GM19395 (cell line): Measurements from ENCODE around the gene PHF1.

Experiments
- ATAC-seq: cut with Tn5 transposase; IDR thresholded peaks from one replicate; pipeline ENCODE4 v1.9.1; 2021; ENCODE audit warnings: mild to moderate bottlenecking, moderate library complexity; ENCODE audit not compliant: unreplicated experiment

PHF1 gene

DNA sequence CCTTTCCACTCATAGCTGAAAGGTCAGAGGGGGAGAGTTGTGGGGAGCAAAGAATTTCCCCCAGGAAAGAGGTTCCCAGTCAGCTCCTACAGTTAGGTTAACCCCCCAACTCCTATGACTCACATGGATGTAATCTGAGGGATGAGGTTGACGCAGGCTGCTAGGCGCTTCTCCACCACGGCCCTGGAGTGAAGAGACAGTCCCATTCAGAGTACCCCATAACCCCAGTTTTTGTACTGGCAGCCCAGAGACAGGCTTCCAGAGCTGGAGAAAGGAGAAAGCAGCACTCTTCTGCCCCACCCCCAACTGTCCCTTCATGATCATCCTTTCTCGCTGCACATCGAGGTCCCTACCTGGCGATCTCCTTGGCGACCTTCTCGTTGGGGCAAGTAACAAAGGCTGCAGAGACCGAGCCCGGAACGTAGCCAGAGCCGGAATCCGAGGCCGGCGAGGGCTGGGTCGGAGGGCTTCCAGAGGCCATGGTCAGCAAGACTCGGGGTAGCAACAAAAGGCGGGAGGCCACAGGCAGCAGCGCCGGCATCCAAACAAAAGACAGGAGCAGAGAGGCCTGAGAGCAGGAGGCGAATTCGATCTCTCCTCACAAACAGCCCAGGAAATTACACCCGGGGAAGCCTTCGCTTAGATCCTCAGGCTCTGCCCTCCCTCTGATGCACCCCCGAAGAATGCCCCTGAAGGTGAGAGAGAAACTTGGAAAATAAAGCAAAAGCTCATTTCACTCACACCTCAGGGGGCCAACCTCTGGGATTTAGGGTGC lies 6.5 kb downstream of the PHF1 start:
- ATAC-seq: no peak

DNA sequence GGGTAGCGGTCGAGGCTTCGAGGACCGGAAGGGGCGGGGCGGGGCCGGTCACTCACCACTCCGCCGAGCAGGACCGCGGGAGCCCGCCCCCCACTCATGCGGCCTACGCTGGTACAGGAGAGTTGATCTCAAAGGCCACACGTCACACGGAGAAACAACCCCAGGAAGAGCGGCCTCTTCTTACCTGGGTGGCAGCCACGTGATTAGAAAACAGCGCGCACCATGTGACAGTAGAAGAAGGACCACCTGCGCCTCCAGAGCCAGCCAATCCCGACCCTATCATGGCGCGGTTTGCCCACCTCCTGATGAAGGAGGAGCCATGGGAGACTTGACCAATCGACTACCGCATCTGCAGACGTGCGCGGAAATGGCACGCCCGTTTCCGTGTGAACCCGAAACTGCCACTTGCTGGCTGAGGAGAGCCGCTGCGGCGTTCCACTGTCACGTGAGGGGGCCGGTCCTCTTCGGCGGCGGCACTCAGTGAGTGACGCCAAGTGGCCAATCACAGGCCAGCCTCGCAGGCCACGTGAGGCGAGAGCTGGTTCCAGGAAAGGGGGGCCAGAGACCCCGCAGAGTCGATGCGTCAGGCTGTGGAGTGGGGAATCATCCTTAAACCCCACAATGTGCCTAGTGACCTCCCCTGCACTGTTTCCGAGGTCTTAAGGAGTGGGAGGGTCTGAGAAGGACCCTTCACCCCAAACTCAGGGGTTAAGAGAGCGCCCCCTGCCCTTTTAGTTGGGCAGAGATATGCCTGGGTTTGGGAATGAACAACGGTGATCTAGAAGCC lies 7.3 kb downstream of the PHF1 start, which contains the start of gene CUTA:
CUTA (minus strand) TSS at position 205 of the 787 bp plus-strand sequence; CDS start at position 98, 107 bp downstream.
- ATAC-seq: peak; percentile 85

DNA sequence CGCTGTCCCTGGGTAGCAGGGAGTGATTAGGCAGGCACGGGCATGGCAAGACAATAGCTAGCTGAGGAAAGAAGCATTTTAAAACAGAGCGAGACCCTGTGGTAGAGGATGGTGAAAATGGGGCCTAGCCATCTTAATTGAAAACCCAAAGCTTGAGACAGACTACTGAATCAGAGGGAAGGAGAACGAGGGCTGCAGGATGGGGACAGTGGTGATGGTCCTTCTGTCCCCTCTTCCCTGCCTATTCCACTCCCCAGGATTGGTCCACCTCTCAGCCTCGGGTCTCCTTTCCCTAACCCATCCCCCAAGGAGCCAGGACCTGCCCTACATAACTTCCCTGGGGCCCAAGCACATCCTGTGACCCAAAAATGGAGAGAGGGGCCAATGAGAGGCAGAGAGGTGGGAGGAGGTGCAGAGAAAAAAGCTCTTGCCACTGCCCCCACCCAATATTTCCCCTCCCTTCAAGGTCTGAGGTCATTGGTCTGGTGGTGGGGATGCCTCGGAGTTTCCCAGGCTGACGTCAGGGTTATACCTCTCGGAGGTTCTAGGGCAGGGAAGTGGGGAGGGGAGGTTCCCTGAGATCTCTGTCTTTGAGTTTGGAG lies 8.0 kb downstream of the PHF1 start:
- ATAC-seq: no peak

DNA sequence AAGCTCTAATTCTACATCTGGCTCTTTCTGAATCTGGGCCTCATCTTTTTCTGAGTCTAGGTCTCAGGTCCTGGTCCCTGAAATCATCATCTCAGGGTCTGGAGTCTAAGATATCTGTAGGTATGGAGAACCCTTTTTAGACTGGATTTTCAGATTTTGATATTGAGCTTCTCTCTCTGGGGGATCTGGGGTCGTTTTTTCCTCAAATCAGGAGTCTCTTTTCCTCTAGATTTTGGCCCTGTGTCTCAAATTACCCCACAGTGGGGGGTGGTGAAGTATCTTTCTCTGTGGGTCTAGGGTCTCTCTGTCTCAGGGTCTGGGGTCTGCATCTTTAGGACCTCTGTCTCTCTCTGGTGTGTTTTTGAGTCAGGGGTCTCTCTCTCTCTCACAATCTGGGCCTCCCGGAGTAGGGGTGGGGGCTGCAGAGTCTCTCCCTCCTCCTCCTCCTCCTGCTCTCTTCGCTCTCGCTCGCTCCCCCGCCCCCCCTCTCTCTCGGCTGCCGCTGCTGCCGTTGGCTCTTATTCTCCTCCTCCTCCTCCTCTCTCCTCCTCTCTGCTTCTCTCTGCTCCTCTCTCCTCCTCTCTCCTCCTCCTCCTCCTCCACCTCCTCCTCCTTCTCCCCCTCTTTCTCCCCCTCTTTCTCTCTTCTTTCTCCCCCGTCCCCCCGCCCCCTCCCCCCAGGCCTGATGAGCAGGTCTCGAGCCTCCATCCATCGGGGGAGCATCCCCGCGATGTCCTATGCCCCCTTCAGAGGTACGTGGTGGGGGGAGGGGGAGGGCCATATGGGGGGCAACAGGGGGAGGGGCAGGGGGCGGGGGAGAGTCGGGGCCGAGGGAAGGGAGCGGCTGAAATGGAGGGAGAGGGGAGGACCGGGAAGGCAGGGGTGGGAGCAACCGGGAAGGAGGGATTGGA lies 9.0 kb downstream of the PHF1 start, which contains the start of gene SYNGAP1:
SYNGAP1 (plus strand) TSS at position 486 of the 911 bp plus-strand sequence; CDS start at position 686, 200 bp downstream.
- ATAC-seq: no peak

DNA sequence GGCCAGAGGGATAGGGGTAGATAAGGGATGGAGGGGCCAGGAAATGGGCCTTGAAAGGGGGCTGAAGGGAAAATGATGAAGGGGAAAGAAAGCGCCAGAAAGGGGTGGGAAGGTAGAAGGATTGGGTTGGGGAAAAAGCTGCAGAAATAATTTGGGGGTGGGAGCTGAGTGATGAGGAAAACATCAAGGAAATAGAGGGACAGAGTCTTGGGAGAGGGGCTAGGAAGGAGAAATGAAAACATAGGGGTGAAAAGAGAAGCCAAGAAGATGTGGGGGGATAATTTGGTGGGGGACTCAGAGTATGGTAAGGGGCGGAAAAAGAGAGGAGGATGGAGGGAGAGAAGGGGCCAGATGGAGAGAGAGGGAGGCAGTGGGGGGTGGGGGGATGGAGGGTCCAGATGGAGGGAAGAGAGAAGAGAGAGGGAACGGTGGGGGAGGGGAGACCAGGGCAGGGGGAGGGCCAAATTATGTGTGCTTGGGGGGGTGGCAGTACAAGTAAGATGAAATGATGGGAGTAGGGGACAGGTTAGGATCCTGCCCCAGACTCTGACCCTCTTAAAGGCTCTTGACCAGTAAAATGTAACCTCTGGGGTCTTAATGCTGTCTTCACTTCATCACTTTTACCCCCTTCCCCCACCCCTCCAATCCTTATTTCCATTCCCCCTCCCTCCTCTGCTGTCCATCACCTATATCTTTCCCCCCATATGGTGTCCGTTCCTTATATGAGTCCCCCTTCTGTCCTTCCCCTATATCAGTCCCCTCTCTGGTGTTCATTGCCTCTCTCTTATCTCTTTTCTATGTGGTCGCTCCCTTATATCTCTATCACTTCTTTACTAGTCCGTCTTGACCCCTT lies 9.9 kb downstream of the PHF1 start:
- no peak for ATAC-seq

DNA sequence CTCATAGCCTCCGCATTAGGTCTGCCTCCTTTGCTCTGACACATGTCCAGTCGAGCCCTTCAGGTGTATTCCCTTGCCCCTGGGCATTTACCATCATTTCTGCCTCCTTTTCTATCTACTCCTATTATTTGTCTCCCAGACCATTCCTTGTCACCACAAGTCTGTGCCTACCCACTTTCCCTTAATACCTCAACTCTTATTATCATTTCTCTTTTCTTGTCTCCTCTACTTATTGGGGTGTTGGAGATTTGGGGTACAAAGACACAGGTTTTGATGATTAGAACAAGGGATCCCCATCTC lies 10.5 kb downstream of the PHF1 start:
- no peak for ATAC-seq

DNA sequence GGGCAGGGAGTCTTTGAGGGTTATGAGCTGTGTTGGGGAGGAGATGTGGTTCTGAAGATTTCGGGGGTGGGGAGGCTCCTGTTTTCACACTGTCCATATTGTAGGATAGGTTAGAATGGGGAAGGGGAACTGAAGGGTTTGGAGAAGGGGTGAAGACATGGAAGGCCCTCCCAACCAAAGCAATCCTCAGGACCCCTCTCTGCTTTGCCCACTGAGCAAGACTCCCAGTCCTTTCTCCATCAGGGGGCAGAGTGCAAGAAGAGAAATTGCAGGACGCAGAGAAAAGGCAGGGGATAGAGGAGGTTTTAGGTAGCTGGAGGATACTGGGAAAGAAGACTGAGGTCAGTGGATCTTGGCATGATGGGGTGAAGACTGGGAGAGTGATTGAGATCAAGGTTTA lies 13.0 kb downstream of the PHF1 start:
- ATAC-seq: no peak

DNA sequence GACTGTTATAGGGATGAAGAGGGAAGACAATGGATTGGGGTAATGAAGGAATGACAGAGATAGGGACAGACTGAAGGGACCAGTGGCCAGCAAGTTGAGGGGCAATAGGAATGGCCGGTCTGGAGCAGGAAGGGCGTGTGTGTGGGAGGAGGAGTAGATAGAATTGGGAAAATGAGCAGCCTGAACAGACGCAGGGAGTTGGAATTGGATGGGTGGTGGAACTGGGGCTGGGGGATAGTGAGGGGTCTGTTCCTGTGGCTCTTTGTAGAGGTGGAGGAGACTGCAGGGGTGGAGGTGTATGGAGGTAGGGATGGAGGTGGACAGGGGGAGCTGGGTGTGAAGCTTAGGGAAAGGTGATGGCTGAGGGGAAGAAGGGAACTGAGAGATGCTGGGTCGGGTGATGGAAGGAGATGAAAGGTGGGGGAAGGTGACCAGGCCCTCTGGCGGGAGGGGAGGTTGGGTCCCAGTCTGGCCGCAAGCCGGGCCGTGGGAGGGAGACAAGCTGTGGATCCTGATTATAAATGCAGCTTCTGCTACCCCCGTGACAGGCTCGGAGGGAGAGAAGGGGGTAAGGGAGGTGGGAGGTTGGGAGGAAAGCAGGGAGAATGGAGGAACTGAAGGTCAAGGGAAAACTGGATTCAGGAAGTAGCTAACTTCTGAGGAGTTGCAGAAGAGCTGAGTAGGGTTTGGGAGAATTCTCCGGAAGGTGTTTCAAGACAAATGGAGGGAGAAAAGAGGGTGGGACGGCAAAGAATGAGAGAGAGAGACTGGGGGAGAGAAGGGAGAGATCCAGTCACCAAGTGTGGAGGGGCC lies 14.2 kb downstream of the PHF1 start:
- ATAC-seq: no peak

DNA sequence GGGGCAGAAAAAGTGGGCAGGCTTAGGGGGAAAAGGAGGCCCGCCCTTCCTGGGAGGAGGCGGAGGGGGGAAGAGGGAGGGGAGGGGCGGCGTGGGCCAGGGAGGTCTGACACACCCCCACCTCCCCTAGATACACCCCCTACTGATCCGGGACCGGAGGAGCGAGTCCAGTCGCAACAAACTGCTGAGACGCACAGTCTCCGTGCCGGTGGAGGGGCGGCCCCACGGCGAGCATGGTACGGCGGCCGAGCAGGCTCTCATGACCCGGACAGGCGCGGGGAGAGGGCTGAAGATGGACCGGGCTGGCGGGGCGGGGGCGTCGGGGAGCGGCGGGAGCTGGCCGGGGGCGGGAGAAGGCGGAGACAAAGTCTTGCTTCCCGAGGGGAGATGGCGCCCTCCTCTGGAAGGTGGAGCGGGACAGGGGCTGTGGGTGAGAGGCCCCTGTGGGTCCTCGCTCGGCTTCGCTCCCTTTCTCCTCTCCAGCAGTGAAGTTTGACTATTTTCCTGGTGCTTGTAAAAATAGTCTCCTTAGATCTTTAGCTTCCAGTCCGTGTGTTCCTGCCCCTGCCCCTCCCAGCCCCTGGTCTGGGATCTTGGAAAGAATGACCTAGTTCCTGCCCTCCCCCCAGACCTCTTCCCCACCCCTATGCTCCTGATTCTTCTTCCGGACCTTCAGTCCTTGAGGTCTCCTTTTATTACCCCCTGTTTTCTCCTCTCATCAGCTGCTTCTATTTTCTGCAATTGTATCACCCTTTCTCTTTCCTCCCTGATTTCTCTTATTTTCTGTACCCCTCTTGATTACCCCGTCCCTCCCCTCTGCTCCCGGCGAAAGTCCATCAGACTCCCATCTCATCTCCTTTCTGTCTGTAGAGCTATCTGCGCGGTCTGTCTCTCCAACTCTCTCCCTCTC lies 15.1 kb downstream of the PHF1 start:
- peak; percentile 40 for ATAC-seq

DNA sequence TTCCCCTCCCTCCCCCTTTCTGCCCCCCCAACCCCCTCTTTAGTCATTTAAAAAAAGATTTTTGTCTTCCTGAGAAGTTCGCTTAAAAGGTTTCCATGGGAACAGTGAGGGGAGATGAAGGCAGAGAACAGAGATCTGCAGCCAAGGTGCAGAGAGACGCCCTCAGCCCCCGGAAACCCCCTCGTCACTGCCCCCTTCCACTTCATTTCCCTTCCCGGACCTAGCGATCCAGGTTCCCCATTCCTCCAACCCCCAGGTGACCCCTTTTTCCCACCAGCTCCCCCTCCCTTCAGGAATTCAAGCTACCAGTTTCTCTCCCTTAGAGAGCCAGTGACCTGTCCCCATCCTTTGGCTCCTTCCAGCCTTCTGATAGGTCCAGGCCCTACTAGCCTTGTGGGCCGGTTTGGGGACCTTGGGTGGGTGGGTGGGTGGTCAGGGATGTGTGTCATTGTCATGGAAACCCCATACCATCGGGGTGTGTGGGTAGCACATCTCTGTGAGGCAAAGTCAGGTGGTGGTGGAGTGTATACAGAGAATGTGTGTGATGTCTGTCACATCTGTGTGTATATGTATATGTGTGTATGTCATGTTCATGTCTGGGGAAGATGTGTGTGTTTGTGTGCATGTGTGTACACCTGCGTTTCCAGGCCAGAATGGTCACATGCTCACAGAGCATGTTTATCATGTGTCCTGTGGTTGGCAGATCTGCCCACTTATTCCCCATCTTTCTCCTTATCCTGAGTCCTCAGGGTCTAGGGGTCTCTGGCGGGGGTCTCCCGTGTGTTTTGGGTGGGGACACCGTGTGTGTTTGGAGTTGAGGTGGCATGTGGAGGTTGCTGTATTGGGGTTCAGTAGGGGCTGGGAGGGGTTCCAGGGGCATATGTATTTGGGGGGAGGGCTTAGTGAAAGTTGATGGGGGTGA lies 16.0 kb downstream of the PHF1 start:
- no peak for ATAC-seq

DNA sequence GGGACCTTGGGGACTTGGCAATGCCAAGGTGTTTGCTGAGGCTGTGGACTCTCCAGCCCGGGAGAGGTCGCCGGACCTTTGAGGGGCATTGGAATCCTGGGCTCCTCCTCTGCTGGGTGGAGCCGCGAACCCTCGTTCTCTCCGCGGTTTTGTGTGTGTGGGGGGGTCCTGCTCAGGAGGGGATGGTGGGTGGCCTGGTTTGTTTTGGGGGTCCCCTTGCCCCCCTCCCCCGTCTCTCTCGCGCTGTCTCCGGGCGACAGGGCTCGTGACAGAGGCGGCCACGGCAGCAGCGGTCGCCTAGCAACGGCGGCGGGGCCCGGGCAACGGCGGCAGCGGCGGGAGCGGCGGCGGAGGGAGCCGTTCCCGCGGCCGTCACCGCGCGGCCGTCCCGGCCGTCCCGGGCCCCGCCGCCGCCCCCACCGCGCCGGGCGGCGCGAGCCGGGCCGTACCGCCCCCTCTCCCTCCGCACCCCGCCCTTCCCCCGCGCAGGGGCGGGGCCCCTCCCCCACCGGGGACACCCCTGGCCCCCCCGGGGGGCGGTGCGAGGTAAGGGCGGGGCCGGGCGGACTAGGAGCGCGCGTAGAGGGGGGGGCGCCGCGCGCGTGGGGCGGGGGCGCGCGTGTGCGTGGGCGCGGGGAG lies 16.9 kb downstream of the PHF1 start:
- ATAC-seq: no peak

DNA sequence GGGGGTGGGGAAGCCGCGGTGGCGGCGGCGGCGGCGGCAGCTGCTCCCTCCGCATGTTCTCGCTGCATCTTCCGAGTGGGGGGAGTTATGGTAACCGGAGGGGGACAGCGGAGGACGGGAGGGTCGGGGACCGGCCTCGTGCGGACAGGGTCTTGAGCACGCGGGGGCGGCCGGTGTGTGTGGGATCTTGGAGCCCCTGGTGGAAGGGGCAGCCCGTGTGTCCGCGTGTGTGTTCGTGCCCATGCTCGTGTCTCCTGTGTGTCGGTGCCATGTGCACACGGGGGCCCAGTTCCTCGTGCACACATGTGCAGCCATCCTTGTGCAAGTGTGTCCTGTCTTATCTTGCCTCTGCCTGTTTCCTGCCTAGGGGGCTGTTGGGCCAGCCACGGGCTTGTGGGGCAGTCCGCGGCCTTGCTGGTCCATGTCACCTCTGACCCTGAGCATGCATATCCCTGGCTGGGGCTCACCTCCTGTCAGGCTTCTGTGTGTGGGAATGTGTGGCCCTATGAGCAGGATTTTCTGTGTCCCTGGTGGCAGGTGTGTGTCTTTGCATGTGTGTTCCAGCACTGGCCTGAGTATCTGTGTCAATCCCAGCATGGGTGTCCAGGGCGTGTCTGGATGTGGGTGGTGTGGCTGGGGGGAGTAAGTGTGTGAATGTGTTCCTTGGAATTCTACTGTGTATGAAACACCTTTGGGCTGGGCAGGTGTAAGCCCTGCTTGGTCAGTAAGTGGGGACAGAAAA lies 17.6 kb downstream of the PHF1 start:
- no peak for ATAC-seq

DNA sequence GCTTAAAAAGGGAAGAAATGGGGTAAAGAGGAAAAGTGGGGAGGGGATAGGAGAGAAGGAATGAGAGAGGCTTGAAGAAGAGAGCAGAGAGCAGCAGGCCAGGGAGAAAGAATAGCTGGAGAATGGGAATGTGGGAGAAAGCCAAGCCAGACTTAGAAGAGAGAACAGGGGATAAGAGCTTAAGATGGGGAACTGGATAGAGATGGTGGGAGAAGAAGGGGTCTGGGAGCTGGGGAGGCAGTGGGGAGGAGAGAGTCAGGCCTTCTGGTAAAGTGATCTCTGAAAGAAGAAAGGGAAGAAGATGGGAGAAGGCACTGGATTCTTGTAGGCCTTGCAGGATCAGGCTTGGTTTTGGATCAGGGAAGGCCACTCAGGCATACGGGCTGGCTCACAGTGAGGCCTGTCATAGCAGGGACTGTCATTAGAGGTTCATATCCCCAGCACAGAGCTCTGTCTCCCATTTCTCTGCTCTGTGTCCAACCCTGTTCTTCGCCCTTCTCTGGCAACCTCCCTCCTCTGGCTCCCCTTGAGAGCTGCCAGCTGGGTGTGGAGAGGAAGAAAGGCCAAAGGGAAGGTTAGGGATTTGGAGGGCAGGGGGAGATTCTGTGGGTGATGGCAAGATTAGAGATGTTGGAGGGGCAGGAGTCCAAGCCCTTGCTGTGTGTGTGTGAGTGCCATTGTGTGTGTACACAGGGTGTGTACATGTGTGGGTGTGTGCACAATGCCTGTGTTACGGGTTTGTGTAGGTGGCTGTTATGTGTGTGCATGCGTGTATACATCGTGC lies 18.3 kb downstream of the PHF1 start:
- no peak for ATAC-seq

DNA sequence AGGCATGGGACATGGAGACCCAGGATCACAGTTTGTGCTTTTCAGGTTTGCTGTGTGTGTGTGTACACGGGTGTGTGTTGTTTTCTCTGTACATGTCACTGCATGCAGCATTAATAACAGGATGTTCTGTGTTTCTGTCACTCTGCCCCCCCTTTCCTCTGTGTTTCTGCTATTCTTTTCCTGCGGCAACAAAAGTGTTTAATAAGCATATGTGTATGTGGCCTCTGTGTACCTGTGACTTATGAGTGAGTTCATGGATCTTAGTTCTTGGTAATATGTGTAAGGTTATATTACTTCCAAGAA lies 18.9 kb downstream of the PHF1 start:
- ATAC-seq: no peak

DNA sequence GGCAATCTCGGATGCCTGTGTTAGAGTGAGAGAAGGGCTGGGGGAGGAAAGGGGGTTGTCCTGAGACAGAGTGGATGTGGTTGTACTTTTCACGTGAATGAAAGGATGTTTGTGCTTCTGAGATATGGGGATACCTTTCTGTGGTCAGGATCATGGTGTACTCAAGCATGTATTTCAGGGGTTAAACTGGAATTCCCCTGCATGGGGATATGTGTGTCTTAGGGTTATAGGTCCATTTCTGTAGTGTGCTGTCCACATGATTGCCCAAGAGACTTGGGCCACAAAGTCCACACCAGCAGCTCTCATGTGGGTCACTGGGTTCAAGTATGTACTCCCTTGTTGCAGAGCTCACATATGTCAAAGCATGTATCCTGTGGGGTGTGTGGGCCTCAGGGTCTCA lies 19.5 kb downstream of the PHF1 start:
- ATAC-seq: no peak
